ENCODE results near the gene TRPM6. TPM values are rescaled to one million over a fixed set of nuclear protein-coding genes. Genes with fewer than 3 reads are reported as not detected.
"Not testable (repeated sequence)": the region's sequence is repeated elsewhere in the genome, so short reads cannot be mapped to it uniquely, and the experiment has no call there.

The TRPM6 gene
- total RNA-seq, 2 experiments from 2014 or later, result not detected

DNA sequence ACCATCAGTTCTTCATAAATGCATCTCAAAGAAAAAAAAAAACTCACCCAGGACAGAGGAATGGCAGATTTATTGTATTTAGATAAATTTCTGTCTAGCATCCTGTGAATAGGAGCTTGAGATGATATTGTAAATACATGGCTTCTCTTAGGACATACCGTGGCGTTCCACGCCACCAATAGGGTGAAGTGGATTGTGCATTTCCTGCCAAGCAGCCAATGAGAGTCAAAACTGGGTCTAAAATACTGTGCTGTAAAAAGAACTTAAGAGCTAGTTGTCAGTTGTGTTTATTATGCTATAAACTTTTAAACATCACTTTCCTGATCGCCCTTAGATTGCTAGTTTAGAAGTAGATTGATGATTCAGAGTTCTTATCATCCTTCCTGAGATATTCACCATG is 20.9 kb upstream of the TRPM6 start:
- H3K27ac Mint-ChIP-seq, result no peak overlapping the region
- no peak for DNase-seq
- H3K9me3 Mint-ChIP-seq, result peaks cover 11% of the 10 kb centered on the region
- ChIA-PET CTCF (no interaction called here), POLR2A (no interaction called here)
- H3K36me3 Mint-ChIP-seq (ENCODE audit: low read depth), result no peaks in the 10 kb centered on the region
- H3K4me3 Mint-ChIP-seq, result no peak overlapping the region
- ATAC-seq (ENCODE audit: poor library complexity), result no peak
- no peaks in the 10 kb centered on the region for H3K4me1 ChIP-seq (ENCODE audit: insufficient read depth, low read length)
- H3K27me3 Mint-ChIP-seq, result peaks cover 54% of the 10 kb centered on the region
- no peak overlapping the region for H3K27ac ChIP-seq (ENCODE audit: low read depth in 1 of 2, low read length in 2 of 2)
- H3K36me3 ChIP-seq (ENCODE audit: insufficient read depth, low read length), result no peaks in the 10 kb centered on the region
- H3K4me1 Mint-ChIP-seq (ENCODE audit: low read depth), result no peaks in the 10 kb centered on the region
- no peak overlapping the region for H3K4me3 ChIP-seq (ENCODE audit: low read length)
- H3K27me3 ChIP-seq (ENCODE audit: control insufficient read depth in 1 of 2, insufficient read depth in 2 of 2, low read length in 2 of 2), result peaks cover 4 to 12% of the 10 kb centered on the region in 2 experiments
- H3K9me3 ChIP-seq (ENCODE audit: control insufficient read depth in 1 of 2, insufficient read depth in 1 of 2, low read length in 2 of 2), result peaks cover 11 to 12% of the 10 kb centered on the region in 2 experiments
- TF ChIP-seq, protein P1, sequence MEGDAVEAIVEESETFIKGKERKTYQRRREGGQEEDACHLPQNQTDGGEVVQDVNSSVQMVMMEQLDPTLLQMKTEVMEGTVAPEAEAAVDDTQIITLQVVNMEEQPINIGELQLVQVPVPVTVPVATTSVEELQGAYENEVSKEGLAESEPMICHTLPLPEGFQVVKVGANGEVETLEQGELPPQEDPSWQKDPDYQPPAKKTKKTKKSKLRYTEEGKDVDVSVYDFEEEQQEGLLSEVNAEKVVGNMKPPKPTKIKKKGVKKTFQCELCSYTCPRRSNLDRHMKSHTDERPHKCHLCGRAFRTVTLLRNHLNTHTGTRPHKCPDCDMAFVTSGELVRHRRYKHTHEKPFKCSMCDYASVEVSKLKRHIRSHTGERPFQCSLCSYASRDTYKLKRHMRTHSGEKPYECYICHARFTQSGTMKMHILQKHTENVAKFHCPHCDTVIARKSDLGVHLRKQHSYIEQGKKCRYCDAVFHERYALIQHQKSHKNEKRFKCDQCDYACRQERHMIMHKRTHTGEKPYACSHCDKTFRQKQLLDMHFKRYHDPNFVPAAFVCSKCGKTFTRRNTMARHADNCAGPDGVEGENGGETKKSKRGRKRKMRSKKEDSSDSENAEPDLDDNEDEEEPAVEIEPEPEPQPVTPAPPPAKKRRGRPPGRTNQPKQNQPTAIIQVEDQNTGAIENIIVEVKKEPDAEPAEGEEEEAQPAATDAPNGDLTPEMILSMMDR (IDR thresholded peaks at IDR 0.05), result no peak
- intact Hi-C loops (cut with DNase I, micrococcal nuclease), result no loop called here

DNA sequence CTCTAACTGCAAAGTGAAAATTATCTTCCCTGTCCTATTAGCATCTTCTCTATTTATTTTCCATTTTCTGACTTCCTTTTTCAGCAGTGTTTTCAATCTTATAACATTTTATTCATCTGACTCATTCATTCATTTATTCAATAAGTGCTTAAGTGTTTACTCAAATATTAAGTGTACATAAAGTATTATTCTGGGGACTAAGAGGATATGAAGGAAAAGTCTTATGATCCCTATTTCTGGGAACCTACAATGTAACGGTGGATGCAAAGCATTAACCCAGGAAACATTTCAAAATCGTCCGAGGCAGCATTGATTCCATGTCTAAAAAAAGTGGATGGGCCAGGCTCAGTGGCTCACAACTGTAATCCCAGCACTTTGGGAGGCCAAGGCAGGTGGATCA is 19.4 kb upstream of the TRPM6 start:
- no peak overlapping the region for H3K27ac ChIP-seq (ENCODE audit: low read depth in 1 of 2, low read length in 2 of 2)
- no peaks in the 10 kb centered on the region for H3K4me1 Mint-ChIP-seq (ENCODE audit: low read depth)
- peaks cover 10% of the 10 kb centered on the region for H3K9me3 Mint-ChIP-seq
- H3K27ac Mint-ChIP-seq, result no peak overlapping the region
- ATAC-seq (ENCODE audit: poor library complexity) (no peak), DNase-seq (no peak)
- H3K36me3 ChIP-seq (ENCODE audit: insufficient read depth, low read length), result no peaks in the 10 kb centered on the region
- no peak overlapping the region for H3K4me3 ChIP-seq (ENCODE audit: low read length)
- TF ChIP-seq, protein P1 (IDR thresholded peaks at IDR 0.05), result no peak
- intact Hi-C loops (cut with DNase I, micrococcal nuclease), result no loop called here
- ChIA-PET CTCF (interaction anchor here (0.6 kb wide), 1 partner anchor 77 kb away, joined by 4 read pairs; no protein-coding TSS in a partner anchor), POLR2A (no interaction called here)
- no peaks in the 10 kb centered on the region for H3K36me3 Mint-ChIP-seq (ENCODE audit: low read depth)
- no peaks in the 10 kb centered on the region for H3K4me1 ChIP-seq (ENCODE audit: insufficient read depth, low read length)
- peaks cover 6 to 12% of the 10 kb centered on the region in 2 experiments for H3K9me3 ChIP-seq (ENCODE audit: control insufficient read depth in 1 of 2, insufficient read depth in 1 of 2, low read length in 2 of 2)
- H3K27me3 ChIP-seq (ENCODE audit: control insufficient read depth in 1 of 2, insufficient read depth in 2 of 2, low read length in 2 of 2), result peaks cover 4 to 10% of the 10 kb centered on the region in 2 experiments
- H3K27me3 Mint-ChIP-seq, result peaks cover 55% of the 10 kb centered on the region
- H3K4me3 Mint-ChIP-seq, result no peak overlapping the region

DNA sequence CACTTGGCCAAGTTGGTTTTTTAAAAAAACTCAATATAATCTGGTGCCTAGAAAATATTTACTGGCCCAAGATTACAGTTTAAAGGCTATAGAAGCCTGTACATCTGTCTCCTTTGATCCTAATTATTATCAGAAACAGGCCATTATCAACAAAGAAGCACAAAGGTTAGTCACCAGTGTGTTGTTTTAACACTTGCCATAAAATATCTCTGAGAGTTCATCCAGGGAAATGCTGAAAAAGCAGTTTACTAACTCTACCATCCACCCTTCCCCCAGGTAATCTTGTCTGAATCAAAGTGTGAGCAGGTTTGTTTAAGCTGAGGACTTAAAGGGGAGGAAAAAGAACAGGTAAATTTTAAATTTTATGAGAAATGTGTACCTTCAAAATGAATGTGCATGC is 13.3 kb upstream of the TRPM6 start:
- intact Hi-C loops (cut with DNase I, micrococcal nuclease), result no loop called here
- H3K36me3 ChIP-seq (ENCODE audit: insufficient read depth, low read length), result no peaks in the 10 kb centered on the region
- ATAC-seq (ENCODE audit: poor library complexity), result no peak

DNA sequence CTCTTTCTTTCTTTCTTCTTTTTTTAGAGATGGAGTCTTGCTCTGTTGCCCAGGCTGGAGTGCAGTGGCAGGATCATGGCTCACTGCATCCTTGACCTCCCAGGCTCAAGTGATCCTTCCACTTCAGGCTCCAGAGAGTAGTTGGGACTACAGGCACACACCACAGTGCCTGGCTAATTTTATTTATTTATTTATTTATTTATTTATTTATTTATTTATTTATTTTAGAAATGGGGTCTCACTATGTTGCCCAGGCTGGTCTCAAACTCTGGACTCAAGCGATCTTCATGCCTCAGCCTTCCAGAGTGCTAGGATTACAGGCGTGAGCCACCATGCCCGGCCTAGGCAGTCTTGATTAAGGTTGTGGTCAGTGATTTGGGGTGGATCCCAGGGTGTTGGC is 728 bp upstream of the TRPM6 start:
- Mint-ChIP-seq H3K4me1 (ENCODE audit: low read depth) (peaks cover 19% of the 10 kb centered on the region), H3K4me3 (peak overlapping the region; percentile 13), H3K27me3 (peaks cover 68% of the 10 kb centered on the region)
- H3K36me3 ChIP-seq (ENCODE audit: insufficient read depth, low read length); CTCF ChIA-PET; POLR2A ChIA-PET; H3K9me3 ChIP-seq (ENCODE audit: control insufficient read depth in 1 of 2, insufficient read depth in 1 of 2, low read length in 2 of 2); intact Hi-C loops (cut with DNase I, micrococcal nuclease); H3K36me3 Mint-ChIP-seq (ENCODE audit: low read depth); H3K27ac ChIP-seq (ENCODE audit: low read depth in 1 of 2, low read length in 2 of 2); DNase-seq; H3K4me3 ChIP-seq (ENCODE audit: low read length); ATAC-seq (ENCODE audit: poor library complexity); H3K9me3 Mint-ChIP-seq; H3K27ac Mint-ChIP-seq: not testable (repeated sequence)
- Histone ChIP-seq H3K4me1 (ENCODE audit: insufficient read depth, low read length) (peaks cover 13% of the 10 kb centered on the region), H3K27me3 (ENCODE audit: control insufficient read depth in 1 of 2, insufficient read depth in 2 of 2, low read length in 2 of 2) (peaks cover 32% of the 10 kb centered on the region in 2 experiments)

More for the DNA sequence above, 13.3 kb upstream of the TRPM6 start:
- no peaks in the 10 kb centered on the region for H3K4me1 ChIP-seq (ENCODE audit: insufficient read depth, low read length)
- no peaks in the 10 kb centered on the region for H3K9me3 Mint-ChIP-seq
- ChIA-PET POLR2A (no interaction called here), CTCF (no interaction called here)
- H3K36me3 Mint-ChIP-seq (ENCODE audit: low read depth), result no peaks in the 10 kb centered on the region
- DNase-seq, result no peak
- peaks cover 0 to 8% of the 10 kb centered on the region in 2 experiments for H3K9me3 ChIP-seq (ENCODE audit: control insufficient read depth in 1 of 2, insufficient read depth in 1 of 2, low read length in 2 of 2)
- H3K27ac Mint-ChIP-seq, result no peak overlapping the region
- H3K4me3 ChIP-seq (ENCODE audit: low read length), result no peak overlapping the region
- H3K27ac ChIP-seq (ENCODE audit: low read depth in 1 of 2, low read length in 2 of 2), result no peak overlapping the region
- no peaks in the 10 kb centered on the region for H3K4me1 Mint-ChIP-seq (ENCODE audit: low read depth)
- H3K27me3 ChIP-seq (ENCODE audit: control insufficient read depth in 1 of 2, insufficient read depth in 2 of 2, low read length in 2 of 2), result peaks cover 6 to 11% of the 10 kb centered on the region in 2 experiments
- no peak overlapping the region for H3K4me3 Mint-ChIP-seq
- H3K27me3 Mint-ChIP-seq, result peaks cover 19% of the 10 kb centered on the region
- TF ChIP-seq, protein P1 (IDR thresholded peaks at IDR 0.05), result no peak
